PC-9 (cell line): Measurements from ENCODE around the gene STAT4. TPM values are rescaled to one million over a fixed set of nuclear protein-coding genes. Genes with fewer than 3 reads are reported as not detected.

Experiments
- BruUV-seq: library from RNA; stranded (reverse); fragments of 400-500 nt; replicated peaks from 2 replicates; lab custom pipeline; 2021; lab: Mats Ljungman, UMichigan
- CTCF ChIA-PET: fragments of 300-600 bp; sonication (Branson Sonifier 250); formaldehyde crosslinking; loops from one replicate; lab custom pipeline; 2022; ENCODE audit warnings: antibody characterized with exemption; lab: Charles Lee
- POLR2A ChIA-PET: fragments of 300-600 bp; sonication (Branson Sonifier 250); formaldehyde crosslinking; loops from one replicate; lab custom pipeline; 2022; ENCODE audit warnings: antibody characterized with exemption; ENCODE audit not compliant: unreplicated experiment; lab: Charles Lee
- DNase-seq, 2 experiments: peaks; one replicate each; pipeline versions ENCODE4 v3.0.0 to v3.0.0-alpha.2; 2015 to 2022; ENCODE audit warnings: mixed read lengths in 1 of 2
- H2AFZ ChIP-seq: fragments of 200-600 bp; sonication (generic); 2 replicates; pipeline ENCODE4 v1.8.1; 2017; ENCODE audit warnings: antibody characterized with exemption
- H3F3A ChIP-seq: fragments of 200-600 bp; sonication (generic); 2 replicates; pipeline ENCODE4 v1.8.1; 2017; ENCODE audit warnings: antibody characterized with exemption, mild to moderate bottlenecking, low read depth; ENCODE audit not compliant: insufficient read depth
- H3K27ac ChIP-seq: fragments of 200-600 bp; sonication (generic); 2 replicates; pipeline ENCODE4 v1.6.1; 2016; ENCODE audit warnings: mixed run types
- H3K27me3 ChIP-seq: fragments of 200-600 bp; sonication (generic); 2 replicates; pipeline ENCODE4 v1.6.1; 2016; ENCODE audit warnings: low read depth, mixed run types; ENCODE audit not compliant: insufficient read depth
- H3K36me3 ChIP-seq: fragments of 200-600 bp; sonication (generic); 2 replicates; pipeline ENCODE4 v1.6.1; 2016; ENCODE audit warnings: low read depth, mixed run types
- H3K4me1 ChIP-seq: fragments of 200-600 bp; sonication (generic); replicated peaks from 2 replicates; pipeline ENCODE4 v1.6.1; 2016; ENCODE audit warnings: mixed run types; ENCODE audit not compliant: insufficient read depth
- H3K4me2 ChIP-seq: fragments of 200-600 bp; sonication (generic); 2 replicates; pipeline ENCODE4 v1.6.1; 2017; ENCODE audit warnings: mixed run types
- H3K4me3 ChIP-seq: fragments of 200-600 bp; sonication (generic); 2 replicates; pipeline ENCODE4 v1.6.1; 2016; ENCODE audit warnings: mixed run types
- H3K79me2 ChIP-seq: fragments of 200-600 bp; sonication (generic); 2 replicates; pipeline ENCODE4 v1.6.1; 2017; ENCODE audit warnings: low read depth, mixed run types
- H3K9me2 ChIP-seq: fragments of 200-600 bp; sonication (generic); 2 replicates; pipeline ENCODE4 v1.8.1; 2017; ENCODE audit warnings: mild to moderate bottlenecking; ENCODE audit not compliant: insufficient read depth
- H3K9me3 ChIP-seq: fragments of 200-600 bp; sonication (generic); 2 replicates; pipeline ENCODE4 v1.8.1; 2016; ENCODE audit warnings: low read depth; ENCODE audit not compliant: insufficient read depth
- H4K20me1 ChIP-seq: fragments of 200-600 bp; sonication (generic); 2 replicates; pipeline ENCODE4 v1.8.1; 2017; ENCODE audit not compliant: insufficient read depth
- CTCF ChIP-seq: fragments of 200-600 bp; sonication (generic); conservative IDR thresholded peaks from 2 replicates; pipeline ENCODE4 v1.6.1; 2017; ENCODE audit warnings: mixed run types, antibody characterized with exemption, mild to moderate bottlenecking, moderate library complexity
- EZH2 ChIP-seq: fragments of 200-600 bp; sonication (generic); IDR thresholded peaks from 2 replicates; pipeline ENCODE4 v1.8.0; 2017; ENCODE audit warnings: antibody characterized with exemption, low read depth
- intact Hi-C: fragments of 100-400 bp; cut with micrococcal nuclease; formaldehyde crosslinking; loops from one replicate; pipeline ENCODE4 v1.10.0; 2022; ENCODE audit not compliant: unreplicated experiment
- total RNA-seq: library from RNA; stranded (reverse); gene quantifications from 2 replicates; pipeline ENCODE4 v1.2.3, GENCODE V29; 2021

STAT4 gene
- total RNA-seq, 1 experiment from 2014 or later: 0.70 TPM

GRCh38 chr2:191167766-191168165 is 17.0 kb upstream of the STAT4 start:
- POLR2A ChIA-PET: interaction anchor here (0.6 to 0.7 kb wide), 2 partner anchors 79 to 278 kb away, joined by 4 to 8 read pairs; no protein-coding TSS in a partner anchor
- intact Hi-C loops: loop anchor here (5.0 kb wide), 2 partner anchors 135 to 215 kb away; no protein-coding TSS in a partner anchor
- no TSS peak for BruUV-seq
- H3K36me3 ChIP-seq: no peaks in the 10 kb centered on the region
- TF ChIP-seq EZH2 (no peak), CTCF (no peak)
- H3K79me2 ChIP-seq: no peaks in the 10 kb centered on the region
- no peaks in the 10 kb centered on the region for H3K27me3 ChIP-seq
- peak overlapping the region; percentile 19; the same call in 1 of the 2 replicates for H3K4me2 ChIP-seq
- H3K27ac ChIP-seq: 0 out of 2 replicates have a peak overlapping the region, but pooled peaks have one; percentile 12
- peaks cover 44% of the 10 kb centered on the region; the same call in 1 of the 2 replicates for H3F3A ChIP-seq
- no peak overlapping the region for H3K4me3 ChIP-seq
- DNase-seq: peak in 1 of 2 experiments; percentile 63
- no peaks in the 10 kb centered on the region for H4K20me1 ChIP-seq
- CTCF ChIA-PET: interaction anchor here (0.7 to 1.2 kb wide), 2 partner anchors 76 to 366 kb away, joined by 3 read pairs; no protein-coding TSS in a partner anchor
- 0 out of 2 replicates have a peak, but pooled peaks cover 2% of the 10 kb centered on the region for H3K9me2 ChIP-seq
- H3K4me1 ChIP-seq: peaks cover 74% of the 10 kb centered on the region
- H2AFZ ChIP-seq: no peak overlapping the region
- H3K9me3 ChIP-seq: no peaks in the 10 kb centered on the region; the same call in 1 of the 2 replicates

DNA sequence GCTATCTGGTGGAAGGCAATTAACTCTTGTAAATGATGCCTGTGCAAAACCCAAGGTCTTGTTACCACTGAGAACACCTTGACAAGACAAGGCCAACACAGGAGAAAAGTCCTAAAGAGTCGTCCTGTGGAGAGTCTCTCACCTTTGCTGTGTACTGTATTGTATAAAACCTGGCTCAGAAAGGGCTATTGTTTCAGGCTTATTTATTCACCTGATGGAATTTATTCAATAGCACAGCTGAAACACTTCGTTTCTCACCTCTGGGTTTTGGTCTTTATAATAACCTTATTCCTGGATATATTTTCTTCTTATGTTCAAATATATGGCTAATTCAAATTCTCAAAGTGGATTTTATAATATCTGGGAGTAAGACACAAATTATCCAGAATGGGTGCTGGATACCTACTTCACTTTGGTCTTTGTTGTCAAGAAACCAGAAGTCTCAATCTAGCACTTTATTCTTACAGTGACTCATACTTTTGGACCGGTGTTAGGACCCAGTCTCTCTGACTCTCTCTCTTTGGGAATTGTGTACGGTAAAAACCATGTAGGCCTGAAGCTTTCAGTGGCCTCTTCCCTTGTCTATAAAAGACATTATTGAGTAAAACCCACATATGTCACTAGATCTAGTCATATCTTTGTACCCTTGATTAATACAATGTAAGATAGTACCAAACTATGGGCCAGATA is 16.1 kb upstream of the STAT4 start:
- H3K79me2 ChIP-seq: no peaks in the 10 kb centered on the region
- H3K27ac ChIP-seq: peak overlapping the region; percentile 37; the same call in 1 of the 2 replicates
- no peak for DNase-seq
- peaks cover 35% of the 10 kb centered on the region; the same call in 1 of the 2 replicates for H3F3A ChIP-seq
- intact Hi-C loops: loop anchor here (1.0 to 5.0 kb wide), 3 partner anchors 52 to 215 kb away; no protein-coding TSS in a partner anchor
- ChIA-PET CTCF (interaction anchor here (0.6 kb wide), 1 partner anchor 78 kb away, joined by 3 read pairs; the partner anchor contains the start of gene MYO1B), POLR2A (no interaction called here)
- no peak overlapping the region for H2AFZ ChIP-seq
- no TSS peak for BruUV-seq
- H3K27me3 ChIP-seq: no peaks in the 10 kb centered on the region
- H3K9me3 ChIP-seq: no peaks in the 10 kb centered on the region; the same call in 1 of the 2 replicates
- TF ChIP-seq CTCF (no peak), EZH2 (no peak)
- H3K4me2 ChIP-seq: peak overlapping the region; percentile 21; the same call in 1 of the 2 replicates
- 0 out of 2 replicates have a peak, but pooled peaks cover 2% of the 10 kb centered on the region for H3K9me2 ChIP-seq
- H3K4me1 ChIP-seq: peaks cover 66% of the 10 kb centered on the region
- no peak overlapping the region for H3K4me3 ChIP-seq
- no peaks in the 10 kb centered on the region for H3K36me3 ChIP-seq
- H4K20me1 ChIP-seq: no peaks in the 10 kb centered on the region

DNA sequence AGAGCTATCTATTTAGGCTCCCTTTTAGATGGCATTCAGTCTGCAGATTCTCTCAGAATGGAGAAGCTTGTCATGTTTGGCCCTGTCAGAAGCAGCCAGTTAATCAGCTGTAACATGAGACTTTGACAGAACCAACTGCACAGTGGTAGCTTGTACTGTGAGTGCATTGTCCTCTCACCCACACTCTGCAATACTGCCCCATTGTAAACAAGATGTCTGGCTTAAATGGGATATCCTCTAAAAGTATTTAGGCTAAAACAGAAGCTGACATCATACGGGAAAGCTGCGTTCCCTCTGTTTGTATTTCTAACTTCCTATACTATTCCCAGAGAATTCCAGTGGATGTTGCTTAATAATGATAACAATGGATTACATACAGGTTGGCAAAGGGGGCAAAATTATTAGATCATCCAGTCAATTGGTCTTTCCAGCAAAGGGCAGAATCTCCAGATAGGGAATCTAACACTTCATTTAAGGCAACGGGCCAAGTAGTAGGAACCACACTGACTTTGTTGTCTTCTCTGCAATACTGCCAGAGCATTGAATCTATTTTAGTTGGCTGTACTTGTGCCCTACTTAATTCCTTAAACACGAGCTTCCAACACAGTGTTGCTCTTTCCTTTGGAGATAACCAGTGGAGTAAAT is 15.4 kb upstream of the STAT4 start:
- Histone ChIP-seq H3K9me3 (no peaks in the 10 kb centered on the region; the same call in 1 of the 2 replicates), H3K4me1 (peaks cover 59% of the 10 kb centered on the region), H3K36me3 (no peaks in the 10 kb centered on the region), H3K4me2 (peak overlapping the region; percentile 21; the same call in 1 of the 2 replicates), H3K9me2 (0 out of 2 replicates have a peak, but pooled peaks cover 2% of the 10 kb centered on the region), H3K4me3 (no peak overlapping the region), H3K27ac (peak overlapping the region; percentile 37; the same call in 1 of the 2 replicates), H2AFZ (no peak overlapping the region), H3K27me3 (no peaks in the 10 kb centered on the region), H4K20me1 (no peaks in the 10 kb centered on the region), H3F3A (peaks cover 28% of the 10 kb centered on the region; the same call in 1 of the 2 replicates), H3K79me2 (no peaks in the 10 kb centered on the region)
- TF ChIP-seq EZH2 (no peak), CTCF (no peak)
- BruUV-seq: no TSS peak
- peak; percentile 10 to 61 for DNase-seq
- ChIA-PET CTCF (interaction anchor here (0.6 to 1.1 kb wide), 4 partner anchors 79 to 355 kb away, joined by 3 read pairs; partner anchors contain the start of gene MYO1B), POLR2A (interaction anchor here (0.7 kb wide), 1 partner anchor 454 kb away, joined by 4 read pairs; no protein-coding TSS in a partner anchor)
- intact Hi-C loops: loop anchor here (1.0 to 5.0 kb wide), 3 partner anchors 53 to 216 kb away; no protein-coding TSS in a partner anchor
